ENCODE measurements around the gene SCYL1. TPM values are rescaled to one million over a fixed set of nuclear protein-coding genes. Genes with fewer than 3 reads are reported as not detected.

Gene SCYL1
- total and polyA plus RNA-seq, 2 donors (not counting 1 experiment from before 2014, with no cell fraction given), result 76.5 to 85.5 TPM

DNA sequence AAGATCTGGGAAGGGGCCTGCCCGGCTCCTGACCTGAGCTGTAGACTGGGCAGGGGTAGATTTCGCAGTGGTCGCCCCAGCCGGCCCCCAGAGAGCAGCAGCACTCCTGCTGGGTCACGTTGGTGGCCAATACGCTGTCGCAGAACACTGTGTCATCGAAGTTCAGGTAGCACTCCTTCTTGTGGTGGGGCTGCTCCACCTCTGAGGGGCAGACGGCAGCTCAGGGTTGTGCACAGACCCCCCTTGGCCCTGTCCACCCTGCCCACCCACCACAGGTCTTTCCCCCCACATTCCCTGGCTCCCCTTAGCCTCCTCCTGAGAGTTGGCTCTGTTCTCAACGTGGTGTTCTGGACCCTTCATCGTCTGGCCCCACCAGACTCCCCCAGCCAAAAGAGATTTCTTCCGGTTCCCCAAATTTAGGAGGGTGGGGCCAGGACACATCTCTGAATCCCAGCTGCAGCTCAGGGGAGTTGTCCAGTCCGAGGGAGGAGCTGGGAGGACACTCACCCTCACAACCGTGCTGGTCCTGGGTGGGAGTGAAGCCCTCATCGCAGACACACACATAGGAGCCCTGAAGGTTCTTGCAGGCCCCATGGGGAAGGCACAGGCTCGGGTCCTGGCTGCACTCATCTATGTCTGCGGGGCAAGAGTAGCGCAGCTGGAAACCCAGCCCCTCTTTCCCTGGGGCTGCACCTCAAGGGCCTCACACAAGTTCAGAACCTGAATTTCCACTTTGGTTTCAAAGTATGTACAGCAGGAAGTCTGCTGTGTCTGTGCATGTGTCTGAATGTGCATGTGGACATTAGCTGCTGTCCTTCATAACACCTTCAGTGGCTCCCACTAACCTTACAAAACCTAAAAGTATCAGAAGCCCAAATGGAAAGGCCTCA lies 16.5 kb downstream of the SCYL1 start:
- ATAC-seq (ENCODE audit: low read depth), result no peak
- H3K9me3 ChIP-seq (ENCODE audit: control extremely low read depth in 1 of 3, control insufficient read depth in 2 of 3, insufficient read depth in 1 of 3, low read length in 2 of 3), result no peaks in the 10 kb centered on the region
- POLR2A ChIA-PET, result interaction anchor here (0.6 to 3.2 kb wide), 17 partner anchors 8 to 186 kb away, joined by 3 to 53 read pairs (median 7); partner anchors contain the start of genes EHBP1L1, FAM89B, KCNK7 and MALAT1
- Mint-ChIP-seq H3K4me3 (peak overlapping the region; percentile 95), H3K4me1 (peaks cover 33% of the 10 kb centered on the region), H3K27me3 (no peaks in the 10 kb centered on the region), H3K27ac (peak overlapping the region; percentile 96), H3K9me3 (ENCODE audit: insufficient read depth) (no peaks in the 10 kb centered on the region)
- 43% methylated on average over 18 of the region's 18 CpGs for WGBS (ENCODE audit: insufficient coverage)
- intact Hi-C loops (cut with micrococcal nuclease), result loop anchor here (1.0 to 10.0 kb wide), 3 partner anchors 17 to 427 kb away; partner anchors contain the start of genes SCYL1, TM7SF2 and ZNHIT2
- peaks cover 16 to 25% of the 10 kb centered on the region in 2 donors for H3K4me1 ChIP-seq (ENCODE audit: control insufficient read depth in 2 of 2, insufficient read depth in 2 of 2, low read length in 2 of 2)
- no peak for DNase-seq
- no peaks in the 10 kb centered on the region for H3K79me2 ChIP-seq (ENCODE audit: control insufficient read depth, insufficient read depth, low read length)
- peaks cover 7% of the 10 kb centered on the region for H4K20me1 ChIP-seq (ENCODE audit: control insufficient read depth, insufficient read depth, low read length, poor library complexity, severe bottlenecking)
- peak overlapping the region in 4 of 5 experiments; percentile 84 to 97 (median 88) for H3K4me3 ChIP-seq (ENCODE audit: control extremely low read depth in 1 of 5, extremely low read depth in 1 of 5, insufficient read depth in 1 of 5, low read depth in 2 of 5, low read length in 4 of 5)
- CTCF ChIA-PET, result interaction anchor here (0.5 to 9.2 kb wide), 37 partner anchors 7 to 667 kb away, joined by 3 to 144 read pairs (median 5); partner anchors contain the start of genes AP5B1, EHBP1L1, FAM89B and FRMD8
- H3K27me3 ChIP-seq (replicated peaks in 1 of 4; ENCODE audit: control extremely low read depth in 1 of 4, control insufficient read depth in 3 of 4, insufficient read depth in 4 of 4, low read length in 3 of 4), result no peaks in the 10 kb centered on the region
- H3K27ac ChIP-seq (ENCODE audit: low read length in 2 of 2), result peak overlapping the region; percentile 64 to 66
- peak overlapping the region; percentile 97 for H3K4me2 ChIP-seq (replicated peaks; ENCODE audit: low read depth, low read length, poor library complexity, severe bottlenecking)
- peaks cover 0 to 14% of the 10 kb centered on the region in 2 experiments for H3K36me3 ChIP-seq (replicated peaks in 1 of 2; ENCODE audit: control extremely low read depth in 1 of 2, control insufficient read depth in 1 of 2, extremely low read depth in 1 of 2, insufficient read depth in 2 of 2, low read length in 1 of 2)
- TF ChIP-seq EZH2 (IDR thresholded peaks at IDR 0.05; ENCODE audit: borderline replicate concordance, insufficient read depth, low read depth, low read length, poor library complexity, severe bottlenecking) (no peak), CTCF (IDR thresholded peaks at IDR 0.05) (no peak)
- peak overlapping the region; percentile 73 for H3K9ac ChIP-seq (ENCODE audit: low read length)
- peak overlapping the region; percentile 80 for H2AFZ ChIP-seq (ENCODE audit: insufficient read depth, low read depth, low read length, poor library complexity, severe bottlenecking)

Data from B cell (primary cell).